SK-N-SH (cell line): Measurements from ENCODE around the gene OPHN1. TPM values are rescaled to one million over a fixed set of nuclear protein-coding genes. Genes with fewer than 3 reads are reported as not detected.

Source experiments
- CTCF ChIA-PET: fragments of 300-600, 350-600 bp; formaldehyde crosslinking; extraction: SDS; loops from one replicate; lab custom pipeline; 2021; lab: Yijun Ruan, JAX
- POLR2A ChIA-PET: fragments of 350-600 bp; sonication (Branson Sonifier 250); formaldehyde crosslinking; extraction: SDS; loops from one replicate; lab custom pipeline; 2020; ENCODE audit warnings: antibody characterized with exemption, inconsistent platforms; lab: Yijun Ruan, JAX
- DNase-seq: peaks from one replicate; pipeline ENCODE4 v3.0.0; 2012
- H2AFZ ChIP-seq: fragments of 200-600 bp; sonication (generic); 2 replicates; pipeline ENCODE4 v1.8.1; 2016; ENCODE audit warnings: antibody characterized with exemption, mild to moderate bottlenecking, low read depth
- H3F3A ChIP-seq: fragments of 200-600 bp; sonication (generic); replicated peaks from 2 replicates; pipeline ENCODE3; 2016; ENCODE audit warnings: antibody characterized with exemption, mild to moderate bottlenecking; ENCODE audit not compliant: insufficient read depth
- H3K27ac ChIP-seq, 2 experiments: fragments of 200-500 bp in 1 of 2; fragments of 200-600 bp in 1 of 2; sonication (Bioruptor generic) in 1 of 2; sonication (generic), shearing (Covaris generic) in 1 of 2; 2 replicates each; pipeline versions ENCODE4 v1.5.1 to v1.6.1; 2014 to 2016; ENCODE audit warnings: low read depth in 2 of 2, inconsistent platforms in 1 of 2, low read length in 1 of 2, mild to moderate bottlenecking in 1 of 2, mixed read lengths in 1 of 2
- H3K27me3 ChIP-seq: fragments of 200-600 bp; sonication (generic), shearing (Covaris generic); 2 replicates; pipeline ENCODE4 v1.6.1; 2016; ENCODE audit warnings: mixed run types; ENCODE audit not compliant: insufficient read depth
- H3K36me3 ChIP-seq, 2 experiments: fragments of 200-500 bp in 1 of 2; fragments of 200-600 bp in 1 of 2; sonication (Bioruptor generic) in 1 of 2; sonication (generic) in 1 of 2; replicated peaks in 1 of 2; 2 replicates each; pipeline versions ENCODE3 to v1.5.1; 2014 to 2016; ENCODE audit warnings: low read length in 1 of 2, mild to moderate bottlenecking in 1 of 2; ENCODE audit not compliant: insufficient read depth in 2 of 2, control insufficient read depth in 1 of 2
- H3K4me1 ChIP-seq, 2 experiments: fragments of 200-500 bp in 1 of 2; fragments of 200-600 bp in 1 of 2; sonication (Bioruptor generic) in 1 of 2; sonication (generic), shearing (Covaris generic) in 1 of 2; 2 replicates each; pipeline versions ENCODE4 v1.5.1 to v1.6.1; 2014 to 2016; ENCODE audit warnings: low read depth in 1 of 2, low read length in 1 of 2, mixed run types in 1 of 2; ENCODE audit not compliant: insufficient read depth in 2 of 2, control insufficient read depth in 1 of 2
- H3K4me2 ChIP-seq: fragments of 200-600 bp; sonication (generic), shearing (Covaris generic); 2 replicates; pipeline ENCODE4 v1.6.1; 2017; ENCODE audit warnings: mixed run types
- H3K4me3 ChIP-seq, 2 experiments: fragments of 200-500 bp in 1 of 2; fragments of 200-600 bp in 1 of 2; sonication (Bioruptor generic) in 1 of 2; sonication (generic), shearing (Covaris generic) in 1 of 2; 2 replicates each; pipeline versions ENCODE4 v1.5.1 to v1.8.1; 2014 to 2016; ENCODE audit warnings: low read depth in 2 of 2, inconsistent platforms in 1 of 2, low read length in 1 of 2, mild to moderate bottlenecking in 1 of 2, mixed read lengths in 1 of 2, moderate library complexity in 1 of 2
- H3K79me2 ChIP-seq: fragments of 200-600 bp; sonication (generic); 2 replicates; pipeline ENCODE4 v1.8.1; 2017; ENCODE audit warnings: mild to moderate bottlenecking; ENCODE audit not compliant: insufficient read depth
- H3K9ac ChIP-seq: fragments of 200-600 bp; sonication (generic); 2 replicates; pipeline ENCODE4 v1.6.1; 2017; ENCODE audit warnings: mixed run types
- H3K9me2 ChIP-seq: fragments of 200-600 bp; sonication (generic); 2 replicates; pipeline ENCODE4 v1.6.1; 2017; ENCODE audit warnings: mixed run types
- H3K9me3 ChIP-seq: fragments of 200-600 bp; sonication (generic); 2 replicates; pipeline ENCODE4 v1.6.1; 2017; ENCODE audit warnings: mixed run types, mild to moderate bottlenecking, moderate library complexity
- H4K20me1 ChIP-seq: fragments of 200-600 bp; sonication (generic); 2 replicates; pipeline ENCODE4 v1.6.1; 2017; ENCODE audit warnings: mild to moderate bottlenecking, mixed run types; ENCODE audit not compliant: insufficient read depth
- EP300 ChIP-seq, 2 experiments: IDR thresholded peaks; 2 replicates each; pipeline versions ENCODE4 v1.4.0 to v1.6.1; 2012; ENCODE audit warnings: borderline replicate concordance in 1 of 2, low read depth in 1 of 2, low read length in 1 of 2
- FOSL2 ChIP-seq: IDR thresholded peaks from 2 replicates; pipeline ENCODE4 v1.4.0; 2012; ENCODE audit warnings: low read depth, mild to moderate bottlenecking, moderate library complexity, borderline replicate concordance
- FOXJ3 ChIP-seq: sonication (generic); formaldehyde crosslinking; IDR thresholded peaks from 2 replicates; pipeline ENCODE4 v1.5.1; 2020; ENCODE audit warnings: mild to moderate bottlenecking, missing genetic modification reagents
- GABPA ChIP-seq: IDR thresholded peaks from 2 replicates; pipeline ENCODE4 v1.4.0; 2012; ENCODE audit warnings: low read depth, mild to moderate bottlenecking
- GATA2 ChIP-seq: sonication (generic); formaldehyde crosslinking; IDR thresholded peaks from 2 replicates; pipeline ENCODE4 v1.5.0; 2020; ENCODE audit warnings: mild to moderate bottlenecking, missing genetic modification reagents
- JUND ChIP-seq: IDR thresholded peaks from 2 replicates; pipeline ENCODE4 v1.4.0; 2012
- MXI1 ChIP-seq: IDR thresholded peaks from 2 replicates; pipeline ENCODE4 v1.6.1; 2012; ENCODE audit warnings: mild to moderate bottlenecking, low read depth, low read length, improper control_type of control experiment
- NRF1 ChIP-seq: IDR thresholded peaks from 2 replicates; pipeline ENCODE4 v1.6.1; 2012; ENCODE audit warnings: low read depth, mild to moderate bottlenecking, low read length
- RAD21 ChIP-seq: IDR thresholded peaks from 2 replicates; pipeline ENCODE4 v1.6.1; 2012; ENCODE audit warnings: mild to moderate bottlenecking, low read length
- RCOR1 ChIP-seq: fragments of 150-350 bp; IDR thresholded peaks from 2 replicates; pipeline ENCODE4 v1.6.1; 2017; ENCODE audit warnings: antibody characterized with exemption, low read length
- RFX5 ChIP-seq: IDR thresholded peaks from 2 replicates; pipeline ENCODE4 v1.6.1; 2012; ENCODE audit warnings: mild to moderate bottlenecking, improper control_type of control experiment, low read length
- SIN3A ChIP-seq: IDR thresholded peaks from 2 replicates; pipeline ENCODE4 v1.6.1; 2012; ENCODE audit warnings: low read depth, mild to moderate bottlenecking, low read length, moderate library complexity, borderline replicate concordance
- SMC3 ChIP-seq: IDR thresholded peaks from 2 replicates; pipeline ENCODE4 v1.6.1; 2012; ENCODE audit warnings: low read depth, low read length, improper control_type of control experiment
- TAF1 ChIP-seq: IDR thresholded peaks from 2 replicates; pipeline ENCODE4 v1.6.1; 2012; ENCODE audit warnings: low read depth, mild to moderate bottlenecking, low read length, moderate library complexity, borderline replicate concordance
- TEAD4 ChIP-seq: IDR thresholded peaks from 2 replicates; pipeline ENCODE4 v1.4.0; 2012; ENCODE audit warnings: mild to moderate bottlenecking, borderline replicate concordance; ENCODE audit not compliant: insufficient read depth
- WGBS: methylation state at CpG from one replicate; pipeline ENCODE4 v1.1.6; 2017; ENCODE audit warnings: low lambda C conversion rate; 5-methylcytosine and 5-hydroxymethylcytosine counted together
- polyA plus RNA-seq, 3 experiments: library from polyadenylated mRNA; depleted of rRNA; stranded (reverse); fragments of >200 nt; gene quantifications; 2 replicates each; pipeline ENCODE4 v1.2.3, GENCODE V29; 2012
- TF ChIP-seq, protein P1 (sequence below): IDR thresholded peaks from 2 replicates; pipeline ENCODE4; 2012
- TF ChIP-seq, protein P2 (sequence below): IDR thresholded peaks from 2 replicates; pipeline ENCODE4 v1.4.0; 2012; ENCODE audit warnings: low read depth
- TF ChIP-seq, protein P3 (sequence below): IDR thresholded peaks from 2 replicates; pipeline ENCODE4 v1.4.0; 2012; ENCODE audit warnings: low read depth, borderline replicate concordance
- TF ChIP-seq, protein P4 (sequence below): IDR thresholded peaks from 2 replicates; pipeline ENCODE4 v1.4.0; 2012; ENCODE audit warnings: low read depth, borderline replicate concordance

The OPHN1 gene
- polyA plus RNA-seq, 1 of the 3 experiments (the other 2 are of a cell fraction) = 1.7 TPM

DNA sequence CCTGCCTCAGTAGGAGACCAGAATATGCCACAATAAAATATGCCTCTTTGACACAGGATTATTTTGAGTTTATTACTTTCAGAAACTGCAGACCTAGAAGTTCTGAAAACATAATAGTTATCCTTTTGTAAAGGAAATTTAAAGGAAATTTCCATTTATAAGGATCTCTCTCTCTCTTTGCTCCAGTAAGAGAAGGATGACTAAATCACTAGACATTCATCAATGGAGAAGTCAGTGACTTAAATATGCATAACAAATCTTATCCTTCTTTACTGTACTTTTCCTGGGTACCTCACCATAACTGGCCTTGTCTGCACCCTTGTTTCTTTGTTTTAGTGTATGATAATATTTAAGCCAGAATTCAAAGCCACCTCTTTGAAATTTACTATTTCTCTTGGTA is 28.3 kb upstream of the OPHN1 start (continued):
- TF ChIP-seq, protein P1, sequence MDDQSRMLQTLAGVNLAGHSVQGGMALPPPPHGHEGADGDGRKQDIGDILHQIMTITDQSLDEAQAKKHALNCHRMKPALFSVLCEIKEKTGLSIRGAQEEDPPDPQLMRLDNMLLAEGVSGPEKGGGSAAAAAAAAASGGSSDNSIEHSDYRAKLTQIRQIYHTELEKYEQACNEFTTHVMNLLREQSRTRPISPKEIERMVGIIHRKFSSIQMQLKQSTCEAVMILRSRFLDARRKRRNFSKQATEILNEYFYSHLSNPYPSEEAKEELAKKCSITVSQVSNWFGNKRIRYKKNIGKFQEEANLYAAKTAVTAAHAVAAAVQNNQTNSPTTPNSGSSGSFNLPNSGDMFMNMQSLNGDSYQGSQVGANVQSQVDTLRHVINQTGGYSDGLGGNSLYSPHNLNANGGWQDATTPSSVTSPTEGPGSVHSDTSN = no peak
- no peak for TF ChIP-seq RAD21
- no peak for TF ChIP-seq JUND
- TF ChIP-seq, protein P2, sequence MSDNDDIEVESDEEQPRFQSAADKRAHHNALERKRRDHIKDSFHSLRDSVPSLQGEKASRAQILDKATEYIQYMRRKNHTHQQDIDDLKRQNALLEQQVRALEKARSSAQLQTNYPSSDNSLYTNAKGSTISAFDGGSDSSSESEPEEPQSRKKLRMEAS = no peak

DNA sequence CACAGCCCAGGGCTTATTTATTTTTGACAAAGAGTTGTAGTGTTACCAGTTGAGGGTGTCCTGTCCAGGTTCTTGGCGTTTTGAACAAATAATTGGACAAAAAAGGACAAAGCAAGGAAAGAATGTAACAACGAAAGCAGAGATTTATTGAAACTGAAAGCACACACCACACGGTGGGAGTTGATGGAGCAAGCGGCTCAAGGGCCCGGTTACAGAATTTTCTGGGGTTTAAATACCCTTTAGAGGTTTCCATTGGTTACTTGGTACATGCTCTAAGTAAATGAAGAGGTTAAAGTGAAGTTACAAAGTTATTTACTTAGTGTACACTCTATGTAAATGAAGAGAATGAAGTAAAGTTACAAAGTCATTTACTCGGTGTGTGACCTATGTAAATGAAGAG is 27.8 kb upstream of the OPHN1 start:
- WGBS = 34% methylated on average over 6 of the region's 6 CpGs
- TF ChIP-seq SMC3 (no peak), FOXJ3 (CRISPR knock-in tag) (no peak), TAF1 (no peak), EP300 (IDR thresholded peaks at IDR 0.05; ENCODE audit: borderline replicate concordance in 1 of 2, low read depth in 1 of 2, low read length in 1 of 2) (no peak), NRF1 (no peak), GABPA (no peak), RFX5 (no peak), FOSL2 (no peak), MXI1 (no peak), TEAD4 (no peak), GATA2 (CRISPR knock-in tag) (no peak), SIN3A (no peak), RCOR1 (no peak)
- TF ChIP-seq, protein P3, sequence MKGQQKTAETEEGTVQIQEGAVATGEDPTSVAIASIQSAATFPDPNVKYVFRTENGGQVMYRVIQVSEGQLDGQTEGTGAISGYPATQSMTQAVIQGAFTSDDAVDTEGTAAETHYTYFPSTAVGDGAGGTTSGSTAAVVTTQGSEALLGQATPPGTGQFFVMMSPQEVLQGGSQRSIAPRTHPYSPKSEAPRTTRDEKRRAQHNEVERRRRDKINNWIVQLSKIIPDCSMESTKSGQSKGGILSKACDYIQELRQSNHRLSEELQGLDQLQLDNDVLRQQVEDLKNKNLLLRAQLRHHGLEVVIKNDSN = no peak
- TF ChIP-seq, protein P4, sequence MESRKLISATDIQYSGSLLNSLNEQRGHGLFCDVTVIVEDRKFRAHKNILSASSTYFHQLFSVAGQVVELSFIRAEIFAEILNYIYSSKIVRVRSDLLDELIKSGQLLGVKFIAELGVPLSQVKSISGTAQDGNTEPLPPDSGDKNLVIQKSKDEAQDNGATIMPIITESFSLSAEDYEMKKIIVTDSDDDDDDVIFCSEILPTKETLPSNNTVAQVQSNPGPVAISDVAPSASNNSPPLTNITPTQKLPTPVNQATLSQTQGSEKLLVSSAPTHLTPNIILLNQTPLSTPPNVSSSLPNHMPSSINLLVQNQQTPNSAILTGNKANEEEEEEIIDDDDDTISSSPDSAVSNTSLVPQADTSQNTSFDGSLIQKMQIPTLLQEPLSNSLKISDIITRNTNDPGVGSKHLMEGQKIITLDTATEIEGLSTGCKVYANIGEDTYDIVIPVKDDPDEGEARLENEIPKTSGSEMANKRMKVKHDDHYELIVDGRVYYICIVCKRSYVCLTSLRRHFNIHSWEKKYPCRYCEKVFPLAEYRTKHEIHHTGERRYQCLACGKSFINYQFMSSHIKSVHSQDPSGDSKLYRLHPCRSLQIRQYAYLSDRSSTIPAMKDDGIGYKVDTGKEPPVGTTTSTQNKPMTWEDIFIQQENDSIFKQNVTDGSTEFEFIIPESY = no peak

More for the DNA sequence above, 27.8 kb upstream of the OPHN1 start:
- Histone ChIP-seq H3K79me2 (no peaks in the 10 kb centered on the region), H3K27me3 (no peaks in the 10 kb centered on the region; the same call in 1 of the 2 replicates), H3K27ac (no peak overlapping the region), H3K9me3 (no peaks in the 10 kb centered on the region), H3K4me3 (no peak overlapping the region), H4K20me1 (no peaks in the 10 kb centered on the region), H3K4me2 (no peak overlapping the region), H3K9me2 (no peaks in the 10 kb centered on the region), H3F3A (no peaks in the 10 kb centered on the region), H3K9ac (no peak overlapping the region), H3K36me3 (no peaks in the 10 kb centered on the region), H2AFZ (no peak overlapping the region), H3K4me1 (no peaks in the 10 kb centered on the region)
- POLR2A ChIA-PET = no interaction called here
- CTCF ChIA-PET = interaction anchor here (1.0 kb wide), 1 partner anchor 264 kb away, joined by 3 read pairs; no protein-coding TSS in a partner anchor
- DNase-seq = no peak
